Measurements from ENCODE around the gene ZNF766. TPM values are rescaled to one million over a fixed set of nuclear protein-coding genes. Genes with fewer than 3 reads are reported as not detected.
"Not testable (repeated sequence)": the region's sequence is repeated elsewhere in the genome, so short reads cannot be mapped to it uniquely, and the experiment has no call there.

ZNF766 gene
- total RNA-seq, 1 experiment from 2014 or later, result 11.7 TPM

DNA sequence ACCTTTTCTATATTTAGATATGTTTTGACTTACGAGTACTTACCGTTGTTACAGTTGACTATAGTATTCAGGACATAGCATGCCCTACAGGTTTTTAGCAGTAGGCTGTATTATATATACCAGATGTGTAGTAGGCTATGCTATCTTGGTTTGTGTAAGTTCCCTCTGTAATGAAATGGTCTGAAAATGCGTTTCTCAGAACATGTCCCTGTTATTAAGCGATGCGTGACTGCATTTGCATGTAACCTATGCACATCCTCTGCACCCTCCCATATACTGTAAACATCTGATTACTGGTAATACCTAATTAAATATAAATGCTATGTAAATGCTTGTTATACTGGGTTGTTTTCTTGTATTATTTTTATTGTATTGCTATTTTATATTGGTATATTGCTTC is 6.6 kb downstream of the ZNF766 start:
- no peak for DNase-seq (ENCODE audit: low read depth)

- DNase-seq (ENCODE audit: low read depth), result no peak
Measured at GRCh38 chr19:52277471-52277870, 8.1 kb downstream of the ZNF766 start.

GRCh38 chr19:52286256-52286655 is 16.9 kb downstream of the ZNF766 start:
- no peak for DNase-seq (ENCODE audit: low read depth)

DNA sequence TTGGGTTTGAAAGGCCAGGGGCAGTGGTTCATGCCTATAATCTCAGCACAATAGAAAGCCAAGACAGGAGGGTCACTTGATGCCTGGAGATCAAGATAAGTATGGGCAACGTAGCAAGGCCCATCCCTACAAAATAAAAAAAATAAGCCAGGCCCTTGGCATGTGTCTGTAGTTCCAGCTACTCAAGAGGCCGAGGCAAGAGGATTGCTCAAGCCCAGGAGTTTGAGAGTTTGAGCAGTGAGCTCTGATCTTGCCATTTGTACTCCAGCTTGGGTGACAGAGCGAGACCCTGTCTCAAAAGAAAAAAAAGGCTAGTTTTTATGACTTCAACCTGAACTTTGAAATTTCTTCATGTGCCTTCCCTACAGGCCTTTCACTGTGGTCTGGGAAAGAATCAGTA is 22.4 kb downstream of the ZNF766 start:
- no peak for DNase-seq (ENCODE audit: low read depth)

DNA sequence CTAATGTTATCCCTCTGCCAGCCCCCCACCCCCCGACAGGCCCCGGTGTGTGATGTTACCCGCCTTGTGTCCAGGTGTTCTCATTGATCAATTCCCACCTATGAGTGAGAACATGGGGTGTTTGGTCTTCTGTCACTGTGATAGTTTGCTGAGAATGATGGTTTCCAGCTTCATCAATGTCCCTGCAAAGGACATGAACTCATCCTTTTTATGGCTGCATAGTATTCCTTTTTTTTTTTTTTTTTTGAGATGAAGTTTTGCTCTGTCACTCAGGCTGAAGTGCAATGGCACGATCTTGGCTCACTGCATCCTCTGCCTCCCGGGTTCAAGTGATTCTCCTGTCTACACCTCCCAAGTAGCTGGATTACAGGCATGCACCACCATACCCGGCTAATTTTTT is 23.6 kb downstream of the ZNF766 start:
- not testable (repeated sequence) for DNase-seq (ENCODE audit: low read depth)

DNA sequence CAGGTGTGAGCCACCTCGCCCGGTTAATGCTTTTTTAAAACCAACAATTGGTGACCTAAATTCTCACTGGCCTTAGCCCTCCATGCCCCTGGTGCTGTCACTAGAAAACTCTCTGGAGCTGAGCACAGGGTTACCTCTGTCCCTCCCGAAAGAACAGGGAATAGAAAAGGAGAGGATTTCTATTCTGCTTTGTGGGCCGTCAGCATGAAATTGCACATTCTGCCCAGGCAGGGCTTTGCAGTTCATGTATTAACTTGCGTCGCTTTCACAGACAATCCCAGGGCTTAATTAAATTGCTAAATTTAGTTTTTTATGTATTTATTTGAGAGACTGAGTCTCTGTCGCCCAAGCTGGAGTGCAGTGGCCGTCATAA is 27.0 kb downstream of the ZNF766 start:
- no peak for DNase-seq (ENCODE audit: low read depth)

- DNase-seq (ENCODE audit: low read depth), result peak; percentile 82
Measured at GRCh38 chr19:52296773-52297600, 27.6 kb downstream of the ZNF766 start, which contains the start of gene ZNF480. Gene ZNF480, plus strand, starts transcription at chr19:52297169. Its CDS starts 3,244 bp downstream, at chr19:52300413.

- no peak for DNase-seq (ENCODE audit: low read depth)
Measured at GRCh38 chr19:52297601-52298364, 28.4 kb downstream of the ZNF766 start.

- peak; percentile 36 for DNase-seq (ENCODE audit: low read depth)
Measured at GRCh38 chr19:52307275-52307674, 37.9 kb downstream of the ZNF766 start.

GRCh38 chr19:52322429-52322828 is 53.0 kb downstream of the ZNF766 start:
- no peak for DNase-seq (ENCODE audit: low read depth)

DNA sequence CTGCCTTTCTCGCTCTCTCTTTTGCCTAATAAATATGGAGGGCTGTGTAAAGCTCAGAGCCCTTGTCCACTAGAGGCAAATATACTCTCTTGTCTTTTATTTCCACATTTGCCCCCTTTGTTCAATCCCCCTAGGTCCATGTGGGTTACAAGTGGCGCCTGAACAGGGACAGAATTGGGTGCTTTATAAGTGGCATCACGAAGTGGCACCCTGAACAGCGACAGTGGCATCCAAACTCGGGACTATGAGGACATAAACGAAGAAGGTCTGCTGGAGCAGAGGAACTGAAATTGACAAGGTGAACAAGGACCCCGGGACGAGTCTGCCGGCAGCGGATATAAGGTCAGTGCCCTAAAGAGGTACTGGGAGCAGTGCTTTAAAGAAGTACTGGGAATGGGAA is 62.4 kb downstream of the ZNF766 start:
- no peak for DNase-seq (ENCODE audit: low read depth)

GRCh38 chr19:52335768-52336116 is 66.4 kb downstream of the ZNF766 start:
- no peak for DNase-seq (ENCODE audit: low read depth)

DNA sequence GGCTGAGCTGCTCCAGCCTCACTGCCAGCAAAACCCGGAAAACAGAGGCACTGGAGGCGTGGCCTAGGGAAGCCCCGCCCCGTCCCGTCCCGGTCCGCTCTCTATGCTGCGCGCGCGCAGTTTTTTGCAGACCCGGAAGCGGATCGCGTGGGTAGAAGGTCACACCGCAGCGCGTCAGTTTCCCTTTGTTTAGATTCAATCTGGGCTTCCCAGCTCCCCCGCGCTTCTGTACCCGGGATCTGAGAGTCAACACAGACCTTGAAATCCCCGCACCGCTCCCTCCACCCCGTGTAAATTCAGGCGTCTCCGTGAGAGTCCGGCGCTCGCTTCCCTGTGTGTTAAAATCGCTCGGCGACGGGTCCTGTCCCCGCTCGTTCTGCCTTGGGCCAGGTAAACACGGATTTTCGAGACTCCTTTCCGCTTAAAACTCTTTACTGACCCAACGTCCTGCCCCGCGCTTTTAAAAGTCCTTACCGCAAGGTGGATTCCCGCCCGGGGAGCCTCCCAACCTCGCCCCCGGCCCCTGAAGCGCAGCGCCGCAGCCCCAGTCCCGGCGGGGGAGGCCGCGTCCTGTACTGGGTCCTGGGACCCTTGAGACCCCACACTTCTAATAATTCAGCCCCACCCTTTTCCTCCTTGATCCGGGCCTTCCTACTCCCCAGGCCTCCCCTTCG is 66.9 kb downstream of the ZNF766 start, which contains the start of gene ZNF610:
Gene ZNF610, plus strand, starts transcription at position 127 of the 674 bp plus-strand sequence. CDS start 12,930 bp downstream, outside the sequence.
- peak; percentile 85 for DNase-seq (ENCODE audit: low read depth)

GRCh38 chr19:52336791-52337381 is 67.5 kb downstream of the ZNF766 start:
- no peak for DNase-seq (ENCODE audit: low read depth)

- DNase-seq (ENCODE audit: low read depth), result not testable (repeated sequence)
Measured at GRCh38 chr19:52339022-52339421, 69.6 kb downstream of the ZNF766 start.

GRCh38 chr19:52343548-52343947 is 74.2 kb downstream of the ZNF766 start:
- DNase-seq (ENCODE audit: low read depth), result peak; percentile 19

- no peak for DNase-seq (ENCODE audit: low read depth)
Measured at GRCh38 chr19:52345162-52345561, 75.8 kb downstream of the ZNF766 start.

Other genes with a start within 250 kb of the ZNF766 start
- gene ZNF614, start 241.2 kb upstream of the ZNF766 start, total RNA-seq (2014; rRNA removed; shearing (Covaris generic)), result 14.2 and 15.4 TPM in 2 replicates
- gene ZNF432, start 220.7 kb upstream of the ZNF766 start, total RNA-seq (2014; rRNA removed; shearing (Covaris generic)), result 7.1 and 7.6 TPM in 2 replicates
- 7.4 and 11.9 TPM in 2 replicates for gene ZNF841, start 173.8 kb upstream of the ZNF766 start, total RNA-seq (2014; rRNA removed; shearing (Covaris generic))
- gene ZNF616, start 129.6 kb upstream of the ZNF766 start, total RNA-seq (2014; rRNA removed; shearing (Covaris generic)), result 7.8 and 8.0 TPM in 2 replicates
- gene ZNF836, start 98.0 kb upstream of the ZNF766 start, total RNA-seq (2014; rRNA removed; shearing (Covaris generic)), result 5.9 and 7.7 TPM in 2 replicates
- gene PPP2R1A, start 79.5 kb upstream of the ZNF766 start, total RNA-seq (2014; rRNA removed; shearing (Covaris generic)), result 137 and 233 TPM in 2 replicates
- 8.7 and 10.8 TPM in 2 replicates for gene ZNF480, start 27.6 kb downstream of the ZNF766 start, total RNA-seq (2014; rRNA removed; shearing (Covaris generic))
- 1.4 and 1.6 TPM in 2 replicates for gene ZNF610, start 66.7 kb downstream of the ZNF766 start, total RNA-seq (2014; rRNA removed; shearing (Covaris generic))
- gene ZNF880, start 100.3 kb downstream of the ZNF766 start, total RNA-seq (2014; rRNA removed; shearing (Covaris generic)), result 13.1 and 17.0 TPM in 2 replicates
- 6.6 and 7.5 TPM in 2 replicates for gene ZNF528, start 128.3 kb downstream of the ZNF766 start, total RNA-seq (2014; rRNA removed; shearing (Covaris generic))
- not detected in 2 replicates for gene ZNF534, start 159.6 kb downstream of the ZNF766 start, total RNA-seq (2014; rRNA removed; shearing (Covaris generic))
- gene ZNF578, start 184.0 kb downstream of the ZNF766 start, total RNA-seq (2014; rRNA removed; shearing (Covaris generic)), result 0.78 and 1.6 TPM in 2 replicates